DMS 273 (cell line): ENCODE results near the gene SAP30.

Experiments
- DNase-seq: peaks from one replicate; lab custom pipeline; 2025; ENCODE audit not compliant: unreplicated experiment; lab: John Stamatoyannopoulos, UW

Gene SAP30

DNA sequence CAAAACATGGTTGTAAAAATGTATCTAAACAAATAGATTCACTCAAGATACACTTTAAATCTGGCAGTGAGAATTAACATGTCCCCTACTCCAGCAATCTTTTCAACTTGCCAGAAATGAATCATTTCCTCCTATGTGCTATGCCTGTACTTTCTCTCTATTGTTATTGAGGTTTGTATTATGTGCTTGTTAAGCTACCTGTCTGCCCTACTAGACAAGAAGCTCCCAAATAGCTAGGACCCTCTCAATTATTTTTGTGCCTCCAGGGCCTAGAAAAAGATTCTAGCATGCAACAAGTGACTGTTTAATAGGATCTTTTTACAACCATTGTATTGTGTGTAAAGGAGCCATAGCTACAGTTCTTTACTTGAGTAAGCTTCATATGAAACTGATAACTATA is 3.5 kb upstream of the SAP30 start:
- DNase-seq, result no peak

DNA sequence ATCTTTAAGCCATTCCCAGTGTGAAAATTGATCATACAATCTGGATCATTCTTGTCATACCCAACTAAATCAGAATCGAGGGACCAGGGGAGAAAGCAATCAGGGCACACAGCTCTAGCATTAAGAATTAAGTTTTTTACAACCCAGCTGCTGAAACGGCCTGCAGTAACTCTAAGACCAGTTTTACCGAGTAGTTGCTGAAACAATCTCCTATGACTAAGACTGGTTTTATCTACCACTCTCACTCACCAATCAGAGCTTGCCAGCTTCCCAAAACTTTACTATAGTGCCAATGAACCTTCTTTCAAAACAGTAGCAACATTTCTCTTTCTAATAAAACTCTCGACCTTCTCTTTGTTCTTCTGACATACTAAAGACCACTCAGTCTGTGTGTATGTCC is 2.8 kb upstream of the SAP30 start:
- peak; percentile 1 for DNase-seq

DNA sequence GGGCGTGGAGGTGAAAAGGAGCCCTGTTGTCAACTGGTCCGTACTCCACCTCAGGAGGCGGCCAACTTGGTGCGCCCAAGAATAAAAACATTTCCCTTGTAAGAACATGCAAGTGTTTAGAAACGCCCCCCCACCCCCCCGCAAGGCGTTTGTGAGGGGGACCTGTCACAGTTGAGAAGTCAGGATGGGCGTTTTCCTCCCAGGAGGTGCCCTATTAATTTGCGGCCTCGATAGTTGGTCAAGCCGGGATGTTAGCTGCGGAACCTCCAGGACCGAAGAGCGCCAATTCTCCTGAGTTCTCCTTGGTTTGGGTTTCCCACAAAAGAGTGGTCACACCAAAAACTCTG is 651 bp upstream of the SAP30 start:
- no peak for DNase-seq

DNA sequence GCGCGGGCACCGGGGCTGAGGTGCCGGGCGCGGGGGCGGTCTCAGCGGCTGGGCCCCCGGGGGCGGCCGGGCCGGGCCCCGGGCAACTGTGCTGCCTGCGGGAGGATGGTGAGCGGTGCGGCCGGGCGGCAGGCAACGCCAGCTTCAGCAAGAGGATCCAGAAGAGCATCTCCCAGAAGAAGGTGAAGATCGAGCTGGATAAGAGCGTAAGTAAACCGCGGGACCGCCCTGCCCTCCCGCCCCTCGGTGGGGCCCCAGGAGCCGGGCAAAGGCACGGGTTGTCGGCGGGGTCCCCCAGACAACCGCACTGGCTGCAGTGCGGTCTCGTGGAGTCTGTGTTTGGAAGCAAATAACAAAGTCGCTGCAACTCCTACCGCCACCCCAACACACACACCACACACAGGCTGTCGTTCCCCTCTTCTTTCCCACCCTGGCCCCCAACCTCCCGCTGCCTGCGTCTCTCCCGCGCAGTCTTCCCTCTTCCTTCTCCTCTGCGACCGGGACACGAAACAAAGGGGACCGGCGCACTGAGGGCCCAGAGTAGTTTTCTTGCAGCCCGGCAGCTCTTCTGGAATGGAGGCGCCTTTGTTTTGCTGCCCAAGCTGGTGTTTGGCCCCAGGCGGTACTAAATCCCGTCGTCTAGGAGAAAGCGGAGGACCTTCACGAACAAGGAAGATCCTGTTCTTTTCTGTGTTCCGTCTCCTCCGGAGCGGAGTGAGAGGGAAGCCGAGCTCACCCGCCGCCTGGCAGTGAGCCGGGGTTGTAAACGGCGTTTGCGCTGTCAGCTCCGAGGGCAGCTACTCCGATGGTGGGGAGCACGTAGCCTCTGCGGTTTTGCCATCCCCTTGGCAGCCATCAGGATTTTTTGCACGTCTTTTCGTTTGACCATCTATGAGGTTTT is 788 bp downstream of the SAP30 start:
- DNase-seq, result peak; percentile 83

DNA sequence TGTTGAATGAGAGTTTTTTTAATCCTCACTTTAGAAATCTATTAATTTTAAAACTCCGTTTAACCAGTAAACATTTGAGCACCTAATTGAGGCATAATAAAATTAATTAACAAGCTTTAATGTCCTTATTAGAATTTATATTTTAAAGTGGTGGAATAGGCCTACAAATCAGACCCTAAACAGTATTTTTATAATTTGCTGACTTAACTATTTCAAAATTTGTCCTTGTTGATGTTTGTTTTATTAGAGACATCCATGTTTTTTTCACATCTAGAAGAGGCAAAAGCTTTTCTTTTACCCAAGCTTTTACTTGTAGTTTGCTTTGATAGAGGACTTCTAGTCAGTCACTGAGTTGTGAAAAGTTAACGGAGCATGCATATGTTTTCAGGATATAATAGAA is 3.8 kb downstream of the SAP30 start:
- DNase-seq, result no peak

DNA sequence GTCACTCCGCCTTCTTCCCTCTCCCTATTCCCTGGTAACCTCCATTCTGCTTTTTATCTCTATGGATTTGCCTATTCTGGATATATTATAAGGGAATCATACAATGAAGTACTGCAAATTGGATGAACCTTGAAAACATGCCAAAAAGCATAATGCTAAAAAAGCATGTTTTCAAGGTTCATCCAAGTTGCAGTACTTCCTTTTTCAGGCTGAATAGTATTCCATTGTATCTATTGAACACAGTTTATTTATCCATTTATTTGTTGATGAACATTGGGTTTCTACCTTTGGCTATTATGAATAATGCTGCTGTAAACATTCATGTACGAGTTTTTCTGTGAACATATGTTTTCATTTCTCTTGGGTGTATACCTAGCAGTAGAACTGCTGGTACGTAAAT is 9.2 kb downstream of the SAP30 start:
- DNase-seq, result no peak

DNA sequence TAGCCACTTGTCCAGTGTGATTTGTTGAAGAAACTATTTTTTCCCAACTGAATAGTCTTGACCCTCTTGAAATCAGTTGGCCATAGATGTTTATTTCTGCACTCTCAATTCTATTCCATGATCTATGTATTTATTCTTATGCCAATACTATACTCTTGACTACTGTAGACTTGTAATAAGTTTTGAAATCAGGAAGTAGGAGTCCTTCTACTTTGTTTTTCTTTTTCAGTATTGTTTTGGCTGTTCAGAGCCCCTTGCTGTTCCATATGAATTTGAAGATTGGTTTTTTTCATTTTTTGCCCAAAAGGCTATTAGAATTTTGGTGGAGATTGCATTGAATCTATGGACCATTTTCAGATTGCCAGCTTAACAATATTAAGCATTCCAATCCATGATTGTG is 10.2 kb downstream of the SAP30 start:
- no peak for DNase-seq

DNA sequence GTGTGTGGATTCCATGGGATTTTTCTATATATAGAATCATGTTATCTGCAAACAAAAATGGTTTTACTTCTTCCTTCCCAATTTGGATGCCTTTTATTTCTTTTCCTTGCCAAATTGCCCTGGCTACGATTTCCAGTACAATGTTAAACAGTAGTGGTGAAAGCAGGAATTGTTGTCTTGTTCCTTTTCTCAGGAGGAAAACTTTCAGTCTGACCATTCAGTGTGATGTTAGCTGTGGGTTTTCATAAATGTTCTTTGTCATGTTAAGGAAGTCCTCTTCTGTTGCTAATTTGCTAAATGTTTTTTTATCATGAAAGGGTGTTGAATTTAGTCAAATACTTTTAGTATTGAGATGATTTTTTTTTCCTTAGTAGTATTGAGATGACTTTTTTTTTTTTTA is 10.9 kb downstream of the SAP30 start:
- no peak for DNase-seq

DNA sequence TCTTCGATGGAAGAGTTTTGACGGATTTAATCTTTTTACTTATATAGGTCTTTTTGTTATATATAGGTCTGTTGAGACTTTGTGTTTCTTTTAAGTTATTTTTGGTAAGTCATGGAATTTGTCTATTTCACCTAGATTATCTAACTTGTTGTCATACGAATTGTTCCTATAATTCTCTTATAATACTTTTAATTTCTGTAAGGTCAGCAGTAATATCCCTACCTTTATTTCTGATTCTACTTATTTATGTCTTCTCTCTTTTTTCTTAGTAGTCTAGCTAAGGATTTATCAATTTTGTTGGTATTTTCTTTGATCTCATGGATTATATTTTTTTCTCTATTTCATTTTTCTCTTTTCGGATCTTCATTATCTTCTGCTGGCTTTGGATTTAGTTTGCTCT is 11.6 kb downstream of the SAP30 start:
- DNase-seq, result no peak

DNA sequence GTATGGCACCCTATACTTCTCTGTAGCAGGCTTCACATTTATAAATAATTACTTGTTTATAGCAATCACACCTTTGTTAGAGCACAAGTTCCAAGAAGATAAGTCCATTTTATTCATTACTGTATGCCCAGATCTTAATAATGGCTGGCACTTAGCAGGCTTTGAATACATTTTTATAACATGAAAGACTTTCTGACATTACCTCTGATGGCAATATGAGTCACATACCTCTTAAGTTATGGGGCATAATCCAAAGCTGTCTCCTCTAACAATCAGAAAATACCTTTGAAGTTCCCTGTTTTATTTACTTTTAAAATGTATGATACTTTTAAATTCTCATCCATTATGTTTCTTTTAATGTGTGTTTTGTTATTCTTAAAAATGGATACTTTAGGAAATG is 16.0 kb downstream of the SAP30 start:
- DNase-seq, result no peak

DNA sequence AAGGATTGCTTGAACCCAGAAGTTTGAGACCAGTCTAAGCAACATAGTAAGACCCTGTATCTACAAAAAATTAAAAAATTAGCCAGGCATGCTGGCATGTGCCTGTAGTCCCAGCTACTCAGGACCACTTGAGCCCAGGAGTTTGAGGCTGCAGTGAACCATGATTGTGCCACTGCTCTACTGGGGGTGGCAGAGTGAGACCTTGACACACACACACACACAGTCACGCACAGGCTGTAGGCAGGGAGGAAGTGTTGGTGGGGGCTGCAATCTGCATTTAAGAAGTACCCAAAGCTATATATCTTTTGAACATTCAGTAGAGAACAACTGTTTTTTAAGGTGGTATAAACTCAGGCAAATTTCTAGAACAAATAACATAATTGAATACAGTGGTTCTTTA is 20.9 kb downstream of the SAP30 start:
- no peak for DNase-seq

DNA sequence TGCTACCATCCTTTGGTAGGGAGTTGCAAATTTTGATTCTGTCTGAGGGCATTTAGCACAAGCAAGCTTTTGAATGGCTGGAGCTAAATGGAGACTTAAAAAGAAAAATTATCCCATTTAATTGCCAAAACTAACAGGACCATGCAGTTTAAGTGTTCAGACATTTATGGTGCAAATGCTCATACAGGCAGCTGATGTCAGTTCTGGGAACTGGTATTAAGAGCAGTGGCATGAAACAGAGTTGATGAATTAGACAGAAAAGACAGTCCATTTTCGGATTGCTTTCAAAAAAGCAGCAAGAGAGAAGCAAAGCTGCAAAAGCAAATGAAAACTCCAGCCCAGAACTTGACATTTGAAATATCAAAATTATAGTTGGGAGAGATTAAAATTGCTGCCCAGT is 26.9 kb downstream of the SAP30 start:
- DNase-seq, result no peak

DNA sequence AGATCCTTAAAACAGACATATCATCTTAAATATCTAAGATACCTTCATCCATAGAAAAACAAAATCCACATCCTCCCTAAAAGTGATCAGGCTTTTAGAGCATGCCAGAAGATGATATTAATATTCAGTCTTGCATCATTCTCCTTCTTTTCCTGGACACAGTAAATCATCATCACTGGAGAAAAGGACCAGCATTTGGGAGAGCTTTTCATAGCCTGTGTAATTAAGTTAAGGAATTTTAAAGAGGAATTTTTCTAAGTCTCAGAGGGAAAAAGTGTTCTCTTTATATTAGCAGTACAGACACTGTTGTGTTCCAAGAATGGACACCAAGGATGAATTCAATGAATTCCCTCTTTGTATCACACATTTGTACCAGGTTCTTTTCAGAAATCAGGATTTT is 27.5 kb downstream of the SAP30 start:
- DNase-seq, result no peak

DNA sequence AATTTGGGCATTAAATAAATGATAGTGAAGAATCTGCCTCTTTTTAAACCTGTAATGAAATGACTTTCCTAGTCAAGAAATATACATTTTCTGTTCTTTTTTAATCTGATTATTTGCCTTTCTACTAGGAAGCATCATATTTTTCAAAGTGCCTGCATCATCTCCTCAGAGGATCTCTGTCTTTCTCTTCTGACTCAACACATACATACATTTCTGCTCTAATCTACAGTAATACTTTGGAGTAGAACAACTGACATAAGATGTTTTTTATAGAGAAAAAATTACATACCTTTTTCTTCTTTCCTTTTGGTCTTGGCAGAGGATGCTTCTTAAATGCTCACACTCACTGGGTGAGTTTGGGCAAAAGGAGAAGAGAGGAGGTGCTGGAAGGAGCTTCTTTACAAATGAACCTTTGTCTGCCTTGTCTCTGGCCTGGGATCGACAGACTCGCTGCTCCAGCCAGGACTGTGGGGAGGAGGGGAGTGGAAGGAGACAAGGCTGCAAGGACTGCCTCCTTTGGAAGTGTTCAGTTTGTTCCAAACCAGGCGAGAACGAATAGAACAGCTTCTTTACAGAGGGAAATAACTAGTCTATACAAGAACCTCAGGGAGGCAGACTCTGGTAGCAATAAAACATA is 28.1 kb downstream of the SAP30 start, which contains the start of gene SCRG1:
TSS of gene SCRG1 (minus strand) at position 338 of the 637 bp plus-strand sequence. CDS start 7,702 bp downstream, outside the sequence.
- no peak for DNase-seq

DNA sequence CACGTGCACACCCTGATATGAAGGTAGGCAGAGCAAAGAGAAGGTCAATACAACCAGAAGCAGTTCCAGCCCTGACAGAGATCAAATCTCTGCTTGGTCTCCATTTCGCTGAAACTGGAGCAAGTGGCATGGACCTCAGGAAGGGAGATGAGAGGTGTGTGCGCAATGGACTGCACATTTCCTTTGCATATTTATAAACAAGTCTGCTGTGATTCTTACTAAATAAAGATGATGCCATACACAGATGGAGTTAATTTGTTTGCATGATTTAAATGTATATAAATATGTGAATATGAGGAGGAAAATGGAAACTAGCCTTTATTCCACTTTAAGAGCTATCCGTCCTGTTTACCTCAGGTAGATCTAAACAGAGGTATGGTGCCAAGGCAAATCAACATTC is 30.3 kb downstream of the SAP30 start:
- DNase-seq, result no peak

DNA sequence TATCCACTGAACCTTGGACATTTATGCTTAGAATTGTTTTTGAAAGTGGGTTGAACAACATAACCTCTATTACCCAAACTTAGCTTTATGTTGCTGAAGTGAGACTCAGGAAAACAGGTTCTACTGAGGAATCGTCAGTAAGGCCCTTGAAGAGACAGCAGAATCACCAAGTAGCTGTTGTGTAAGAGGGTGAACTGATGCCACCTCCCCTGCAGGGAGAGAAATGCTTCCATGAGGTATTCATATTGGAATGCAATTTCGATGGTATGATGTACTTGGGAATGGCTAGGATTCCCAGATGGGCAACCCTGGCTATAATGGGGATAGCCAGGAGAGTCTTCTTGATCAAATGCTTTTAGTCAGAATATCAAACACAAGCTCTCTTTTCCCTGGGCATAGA is 32.3 kb downstream of the SAP30 start:
- DNase-seq, result no peak

DNA sequence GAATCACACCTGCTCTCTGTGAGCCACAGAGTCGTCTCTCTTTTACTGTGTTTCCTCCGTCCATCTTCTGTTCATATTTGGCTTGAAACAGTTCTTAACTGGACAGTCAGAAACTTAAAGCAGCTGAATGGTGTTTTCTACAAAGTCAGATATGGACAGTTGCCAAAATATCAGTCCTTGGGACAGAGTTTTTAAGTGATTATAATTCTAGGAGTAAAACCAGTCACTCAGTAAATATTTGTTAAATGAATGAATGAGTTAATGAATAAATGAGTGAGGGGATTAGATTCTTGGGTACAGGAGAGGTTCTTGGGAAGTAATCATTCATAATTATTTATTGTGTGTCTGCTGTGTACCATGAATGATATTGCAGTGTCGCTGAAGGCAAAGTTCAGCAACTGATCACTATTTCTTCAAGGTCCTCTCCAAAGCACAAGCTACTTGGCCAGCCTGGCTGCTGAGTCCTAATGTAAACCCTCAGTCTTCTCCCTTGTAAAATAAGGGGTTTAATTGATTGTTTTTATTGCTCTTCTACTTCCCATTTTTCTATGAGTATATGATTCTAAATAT is 33.6 kb downstream of the SAP30 start:
- DNase-seq, result no peak

DNA sequence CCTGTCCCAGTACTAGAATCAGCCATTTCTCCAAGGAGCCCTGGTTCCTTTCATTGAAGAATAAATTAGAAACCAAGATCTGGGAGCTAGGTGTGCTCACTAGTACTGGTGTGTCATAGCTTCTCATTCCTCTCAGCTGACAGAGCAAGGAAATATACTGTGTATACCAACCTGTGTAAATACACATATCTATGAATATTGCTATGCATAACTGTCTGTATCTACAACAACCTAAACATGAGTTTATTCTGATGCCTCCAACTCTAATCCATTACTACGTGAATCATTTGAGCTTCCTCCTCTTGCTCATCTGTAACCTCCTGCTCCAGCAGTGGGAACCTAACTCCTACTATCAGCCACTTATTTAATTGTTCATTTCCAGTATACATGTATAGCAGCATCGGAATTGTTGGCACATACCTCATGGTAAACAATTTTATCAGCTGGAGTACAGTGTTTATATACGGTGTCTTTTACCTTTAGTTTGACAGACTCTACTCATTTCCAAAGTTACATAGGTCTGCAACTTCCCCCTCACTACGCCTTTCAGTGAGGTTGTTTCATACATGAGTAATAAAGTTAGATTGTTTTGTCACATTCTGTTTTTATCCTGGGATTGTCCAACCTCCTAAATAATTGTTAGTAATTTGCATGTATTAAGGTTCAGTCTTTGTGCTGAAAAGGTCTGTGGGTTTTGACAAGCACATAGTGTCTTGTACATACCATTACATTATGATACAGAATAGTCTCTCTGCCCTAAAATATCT is 35.3 kb downstream of the SAP30 start:
- DNase-seq, result no peak

DNA sequence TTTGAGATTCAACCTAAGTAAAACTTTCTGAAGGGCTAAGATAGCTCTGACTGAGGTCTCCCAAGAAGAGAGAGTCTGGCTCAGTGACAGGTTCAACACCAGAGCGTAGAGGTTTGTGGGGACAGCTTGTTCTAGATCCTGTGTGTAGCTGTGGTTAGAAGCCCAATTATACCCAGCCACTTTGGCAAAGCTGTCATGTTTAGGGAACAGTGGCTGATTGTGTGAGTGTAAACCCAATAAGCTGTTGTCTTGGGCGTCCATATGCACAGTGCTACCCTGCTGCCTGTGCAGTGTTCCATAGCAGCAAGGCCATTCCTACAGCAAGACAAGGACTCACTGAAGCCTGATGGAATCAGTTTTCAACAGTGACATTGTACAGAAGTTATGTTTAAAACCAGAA is 39.3 kb downstream of the SAP30 start:
- DNase-seq, result no peak

DNA sequence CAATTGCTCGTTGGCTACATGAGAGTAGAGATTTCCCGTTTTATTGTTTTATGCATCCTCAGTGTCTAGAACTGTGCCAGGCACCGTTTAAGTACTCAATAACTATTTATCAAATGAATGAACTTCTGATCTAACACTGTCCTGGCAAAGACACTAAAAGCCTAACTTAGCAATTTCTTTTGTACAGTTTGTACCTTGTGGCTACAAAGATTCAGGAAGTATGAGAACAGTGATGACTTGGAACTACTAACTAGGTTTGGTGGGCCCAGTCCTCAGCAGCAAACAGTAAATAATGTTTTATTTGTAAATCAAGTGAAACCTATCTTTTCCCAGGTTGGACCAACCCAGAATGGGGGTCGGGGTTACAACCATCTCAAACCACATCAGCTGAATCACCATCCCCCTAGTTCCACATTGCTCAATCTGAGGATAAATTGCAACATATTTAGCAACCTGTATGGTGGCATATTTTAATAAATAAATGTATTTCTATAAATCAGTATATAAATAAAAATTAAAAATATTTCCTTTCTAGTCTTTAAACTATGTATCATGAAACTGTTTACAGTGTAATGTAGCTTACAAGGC is 40.4 kb downstream of the SAP30 start:
- no peak for DNase-seq

DNA sequence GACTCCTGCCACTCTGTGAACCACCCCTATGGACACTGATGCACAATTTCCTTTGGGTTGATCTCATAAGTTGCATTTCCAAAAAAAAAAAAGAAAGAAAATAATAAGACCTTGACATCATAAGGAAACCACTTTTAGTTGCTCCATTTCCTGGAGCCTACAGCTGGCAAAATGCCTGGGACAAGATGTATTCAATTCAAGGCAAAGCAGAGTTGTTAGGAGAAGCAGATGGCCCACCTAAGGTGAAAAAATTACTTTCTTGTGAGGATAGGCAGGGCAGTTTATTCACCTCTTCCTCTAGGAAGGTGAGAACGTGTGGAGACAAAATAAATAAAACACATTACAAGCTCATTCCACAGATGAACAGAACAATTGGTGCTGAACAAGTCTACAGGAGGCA is 42.3 kb downstream of the SAP30 start:
- peak; percentile 14 for DNase-seq
